Esophagus muscularis mucosa (tissue), 4 donors: ENCODE data around the gene BCL11A.

ENCODE experiments used
- EP300 ChIP-seq: sonication (generic); formaldehyde crosslinking; IDR thresholded peaks from one replicate; pipeline ENCODE4 v1.6.1; 2017; ENCODE audit warnings: antibody characterized with exemption
- POLR2A ChIP-seq: fragments of 450-650 bp; IDR thresholded peaks from one replicate; pipeline ENCODE4 v1.6.1; 2017; ENCODE audit warnings: antibody characterized with exemption, moderate library complexity, mild to moderate bottlenecking, low read depth
- POLR2AphosphoS5 ChIP-seq, 2 donors: sonication (generic); formaldehyde crosslinking; IDR thresholded peaks; one replicate each; pipeline ENCODE4 v1.6.1; 2017; ENCODE audit warnings: antibody characterized with exemption in 2 of 2
- TF ChIP-seq, protein P1 (sequence below), 3 experiments: fragments of 200-600 bp in 2 of 3; fragments of 450-650 bp in 1 of 3; sonication (generic) in 2 of 3; IDR thresholded peaks; one replicate each; pipeline ENCODE4 v1.5.1; 2017 to 2019; ENCODE audit warnings: antibody characterized with exemption in 3 of 3, mild to moderate bottlenecking in 2 of 3, moderate library complexity in 1 of 3

DNA sequence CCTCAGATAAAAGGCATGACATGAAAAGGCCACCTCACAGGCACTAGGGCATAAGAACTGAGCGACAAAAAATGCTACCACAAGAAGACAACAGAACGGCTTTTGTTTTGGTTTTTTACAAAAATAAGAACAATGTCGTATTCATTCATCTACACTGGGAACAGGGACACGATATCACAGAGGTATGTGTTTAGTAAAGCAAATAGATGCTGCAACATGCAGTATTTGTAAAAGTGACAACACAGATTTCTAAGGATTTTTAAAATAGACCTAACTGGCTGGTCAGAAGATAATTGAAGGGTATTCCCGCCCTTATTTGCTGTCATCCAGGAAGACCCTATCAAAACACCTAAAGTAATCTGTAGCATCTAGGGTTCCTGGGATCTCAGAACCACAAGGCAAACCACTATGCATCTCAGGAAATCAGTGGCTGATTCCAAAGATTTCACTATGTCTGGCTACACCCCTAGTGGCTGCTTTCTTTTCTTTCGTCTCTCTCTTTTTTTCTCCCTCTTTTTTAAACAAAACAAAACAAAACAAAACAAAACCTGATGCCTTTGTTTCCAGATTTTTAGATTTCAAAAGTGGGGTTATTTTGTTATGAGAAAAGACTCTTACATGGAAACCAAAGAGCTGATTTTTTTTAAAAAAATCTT is 97.2 kb downstream of the BCL11A start:
- TF ChIP-seq, protein P1, sequence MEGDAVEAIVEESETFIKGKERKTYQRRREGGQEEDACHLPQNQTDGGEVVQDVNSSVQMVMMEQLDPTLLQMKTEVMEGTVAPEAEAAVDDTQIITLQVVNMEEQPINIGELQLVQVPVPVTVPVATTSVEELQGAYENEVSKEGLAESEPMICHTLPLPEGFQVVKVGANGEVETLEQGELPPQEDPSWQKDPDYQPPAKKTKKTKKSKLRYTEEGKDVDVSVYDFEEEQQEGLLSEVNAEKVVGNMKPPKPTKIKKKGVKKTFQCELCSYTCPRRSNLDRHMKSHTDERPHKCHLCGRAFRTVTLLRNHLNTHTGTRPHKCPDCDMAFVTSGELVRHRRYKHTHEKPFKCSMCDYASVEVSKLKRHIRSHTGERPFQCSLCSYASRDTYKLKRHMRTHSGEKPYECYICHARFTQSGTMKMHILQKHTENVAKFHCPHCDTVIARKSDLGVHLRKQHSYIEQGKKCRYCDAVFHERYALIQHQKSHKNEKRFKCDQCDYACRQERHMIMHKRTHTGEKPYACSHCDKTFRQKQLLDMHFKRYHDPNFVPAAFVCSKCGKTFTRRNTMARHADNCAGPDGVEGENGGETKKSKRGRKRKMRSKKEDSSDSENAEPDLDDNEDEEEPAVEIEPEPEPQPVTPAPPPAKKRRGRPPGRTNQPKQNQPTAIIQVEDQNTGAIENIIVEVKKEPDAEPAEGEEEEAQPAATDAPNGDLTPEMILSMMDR (IDR thresholded peaks at IDR 0.05), result no peak
- no peak for TF ChIP-seq POLR2AphosphoS5 (IDR thresholded peaks at IDR 0.05)
- TF ChIP-seq POLR2A, result no peak
- TF ChIP-seq EP300, result no peak
